Stimulated activated naive CD4-positive, alpha-beta T cell (primary cell): ENCODE data around the gene MBIP.

Source experiments
- DNase-seq, 6 experiments: peaks; one replicate each; lab custom pipeline; 2025; lab: John Stamatoyannopoulos, UW

The MBIP gene

GRCh38 chr14:36313206-36313605, 7.2 kb downstream of the MBIP start:
- DNase-seq = no peak

- DNase-seq = no peak
These were observed 13.6 kb downstream of the MBIP start for GRCh38 chr14:36306836-36307235.

DNA sequence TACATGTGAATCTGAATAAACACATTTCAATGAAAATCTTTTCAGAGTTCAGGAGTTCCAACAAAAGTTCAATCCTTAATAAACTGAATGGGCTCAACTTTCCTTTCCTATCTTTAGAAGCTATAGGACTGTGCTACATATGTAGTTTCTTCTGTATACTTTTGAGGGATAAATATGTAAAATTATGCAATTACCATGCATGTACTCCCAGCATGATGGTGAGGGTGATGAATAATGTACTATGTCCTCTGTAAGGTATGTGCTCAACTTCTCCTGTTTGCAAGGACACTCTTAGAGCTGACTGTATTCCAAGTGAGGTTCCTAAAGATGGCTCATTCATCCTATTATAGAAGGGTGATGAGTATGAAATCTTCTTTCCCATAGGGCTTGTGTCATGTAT, 15.5 kb downstream of the MBIP start:
- DNase-seq = no peak

GRCh38 chr14:36303960-36304359, 16.5 kb downstream of the MBIP start:
- DNase-seq = no peak

- no peak for DNase-seq
These were observed 17.6 kb downstream of the MBIP start for GRCh38 chr14:36302823-36303222.

DNA sequence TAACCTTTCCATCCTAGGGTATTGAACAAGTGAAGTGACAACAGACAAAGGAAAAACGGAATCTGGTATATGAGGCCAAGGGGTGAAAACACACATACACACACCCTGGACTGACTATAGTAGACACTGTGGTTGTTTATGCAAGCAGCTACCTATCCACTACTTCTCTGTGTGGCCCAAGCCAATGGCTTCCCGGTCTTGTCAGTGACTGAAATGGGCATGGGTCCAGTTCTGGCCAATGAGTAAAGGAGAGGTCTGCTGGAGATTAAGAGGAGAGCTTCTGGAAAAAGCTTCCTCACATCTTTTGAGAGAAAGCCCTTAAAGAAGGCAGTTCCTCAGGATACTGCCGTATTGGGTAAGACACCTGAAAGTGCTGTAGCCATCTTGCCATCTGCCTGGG, 19.3 kb downstream of the MBIP start:
- DNase-seq = no peak

DNA sequence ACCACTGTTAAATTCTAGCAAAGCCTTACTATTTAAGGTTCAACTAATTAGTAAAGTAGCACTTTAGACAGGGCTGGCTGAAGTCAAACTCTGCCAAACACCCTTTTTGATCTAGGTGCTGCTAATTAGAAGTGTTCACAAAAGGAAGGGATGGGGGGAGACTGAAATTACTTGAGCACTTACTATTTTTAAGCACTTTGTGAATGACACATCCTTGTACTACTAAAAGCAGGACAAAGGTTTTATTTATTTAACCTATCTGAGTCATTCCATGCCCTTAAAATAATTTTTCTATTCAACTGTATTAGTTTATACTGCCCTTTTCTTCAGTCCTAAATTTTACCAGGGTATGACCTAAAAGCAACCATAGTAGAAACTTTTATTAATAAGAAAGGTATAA, 20.1 kb downstream of the MBIP start:
- no peak for DNase-seq

GRCh38 chr14:36295642-36296627, 24.5 kb downstream of the MBIP start:
- no peak for DNase-seq

DNA sequence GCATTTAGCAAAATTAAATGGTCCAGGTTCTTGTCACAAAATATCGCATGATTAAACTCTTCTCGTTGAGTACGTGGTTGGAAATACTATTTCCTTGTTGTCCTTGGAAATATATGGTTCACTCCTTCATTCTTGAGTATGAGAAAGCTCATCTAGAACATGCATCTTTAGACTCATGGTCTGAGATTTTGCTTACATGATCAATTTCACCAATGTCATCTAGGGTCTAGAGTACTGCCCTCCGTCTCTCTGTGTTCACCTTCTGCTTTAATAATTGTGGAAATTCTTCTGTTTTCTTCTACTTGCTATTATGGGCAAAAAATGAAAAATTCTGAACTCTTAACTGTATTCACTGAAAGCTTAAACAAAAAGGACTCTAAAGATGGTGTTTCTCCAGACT, 25.9 kb downstream of the MBIP start:
- DNase-seq = no peak

DNA sequence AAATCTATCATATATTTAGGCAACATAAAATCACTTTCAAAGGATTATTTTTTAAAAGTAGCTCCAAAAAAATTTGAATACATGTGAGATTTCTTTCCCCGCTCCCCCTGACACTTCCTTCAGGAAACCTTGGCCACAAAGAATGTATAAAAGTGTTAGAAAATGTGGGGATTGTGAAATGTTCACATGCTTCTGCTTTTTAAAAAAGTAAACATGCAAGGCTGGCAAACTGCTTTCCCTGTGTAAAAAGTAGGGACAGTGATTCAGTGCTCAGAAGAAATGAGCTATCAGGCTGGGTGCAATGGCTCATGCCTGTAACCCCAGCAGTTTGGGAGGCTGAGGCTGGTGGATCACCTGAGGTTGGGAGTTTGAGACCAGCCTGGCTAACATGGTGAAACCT, 26.6 kb downstream of the MBIP start:
- DNase-seq = no peak

- no peak for DNase-seq
These were observed 30.5 kb downstream of the MBIP start for GRCh38 chr14:36289954-36290353.

DNA sequence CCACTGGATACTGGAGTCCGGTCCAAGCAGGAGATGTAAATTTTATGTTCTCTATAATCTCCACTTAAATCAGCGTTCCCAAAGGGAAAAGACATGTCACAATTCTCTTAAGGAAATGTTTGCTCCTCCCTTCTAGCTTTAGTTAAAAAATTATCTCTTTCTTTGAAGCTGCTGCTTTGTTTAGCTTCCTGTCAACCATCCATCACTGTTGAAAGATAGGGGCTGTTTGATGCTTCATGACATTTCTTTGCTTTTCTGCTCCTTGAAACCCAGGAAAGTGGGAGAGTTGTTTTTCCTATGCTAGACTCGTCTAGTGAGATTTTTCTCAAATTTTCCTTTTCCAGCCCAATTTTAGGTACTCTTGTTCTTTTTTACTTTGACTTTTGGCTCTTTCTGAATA, 31.9 kb downstream of the MBIP start:
- DNase-seq = no peak

GRCh38 chr14:36284971-36285595, 35.4 kb downstream of the MBIP start:
- DNase-seq = no peak

GRCh38 chr14:36281309-36281708, 39.1 kb downstream of the MBIP start:
- DNase-seq = no peak

GRCh38 chr14:36279306-36280190, 40.9 kb downstream of the MBIP start:
- no peak for DNase-seq

- no peak for DNase-seq
These were observed 44.7 kb downstream of the MBIP start for GRCh38 chr14:36275741-36276140.

- no peak for DNase-seq
These were observed 48.2 kb downstream of the MBIP start for GRCh38 chr14:36271939-36272907.

GRCh38 chr14:36271222-36271621, 49.2 kb downstream of the MBIP start:
- no peak for DNase-seq

DNA sequence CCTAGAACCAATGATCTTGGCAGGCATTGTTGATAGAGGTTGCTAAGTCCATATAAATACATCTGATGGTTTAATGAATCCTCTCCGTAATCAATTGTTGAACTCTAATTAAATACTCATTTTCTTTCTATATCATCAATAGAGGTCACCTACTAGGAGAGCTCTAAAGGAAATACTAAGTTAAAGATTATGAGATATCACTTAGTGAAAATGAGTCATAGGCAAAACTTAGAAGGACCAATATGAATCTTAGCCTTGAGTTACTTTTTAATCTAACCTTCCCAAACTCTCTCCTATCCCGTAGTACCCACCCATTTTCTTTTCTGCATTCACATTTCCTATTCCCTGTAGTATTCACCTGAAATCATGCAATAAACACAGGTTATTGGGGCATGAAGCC, 50.2 kb downstream of the MBIP start:
- no peak for DNase-seq

DNA sequence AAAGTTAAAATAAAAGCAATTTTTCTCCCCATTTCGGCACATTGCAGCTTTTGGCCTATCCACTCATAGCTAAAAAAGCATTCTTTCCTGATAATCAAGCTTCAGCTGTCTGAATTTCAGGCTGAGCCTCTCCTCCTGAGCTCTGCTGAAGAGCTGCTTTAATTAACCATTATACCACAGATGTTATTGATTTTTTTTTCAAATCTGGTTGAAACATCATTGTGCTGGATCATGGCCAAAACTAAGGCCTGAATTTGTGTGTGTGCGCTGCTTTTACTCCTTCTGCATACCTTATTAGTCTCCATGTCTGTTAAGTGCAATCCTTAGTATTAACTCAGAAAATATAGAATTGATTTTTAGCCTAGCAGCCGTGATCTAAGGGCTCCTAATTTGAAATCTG, 52.3 kb downstream of the MBIP start:
- no peak for DNase-seq

DNA sequence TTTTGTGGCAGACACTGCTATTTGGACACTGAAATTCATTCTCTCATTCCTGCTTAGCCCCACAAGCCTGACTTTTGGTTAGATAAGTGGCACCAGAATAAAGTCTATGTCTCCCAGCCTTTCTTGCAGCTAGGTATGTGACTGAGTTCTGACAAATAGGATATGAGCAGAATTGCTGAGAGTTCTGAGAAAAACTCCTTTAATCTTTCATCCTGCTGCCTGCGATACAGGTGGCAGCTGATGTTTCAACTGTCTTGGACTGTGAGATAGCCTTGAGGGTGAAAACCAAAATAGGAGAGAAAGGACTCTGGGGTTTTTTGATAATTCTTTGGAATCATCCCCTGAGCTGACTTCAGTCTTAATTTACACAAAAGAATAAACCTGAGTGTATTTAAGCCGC, 55.8 kb downstream of the MBIP start:
- DNase-seq = no peak
